Measurements from ENCODE around the gene RAI1. TPM values are rescaled to one million over a fixed set of nuclear protein-coding genes. Genes with fewer than 3 reads are reported as not detected.
A peak's percentile ranks its signal among the peaks of the same experiment; 100 is the strongest.

The RAI1 gene
- total and polyA plus RNA-seq, 2 experiments from 2014 or later, result 0.87 to 0.89 TPM

GRCh38 chr17:17701658-17702057, 20.4 kb downstream of the RAI1 start:
- no peak overlapping the region for H3K27ac Mint-ChIP-seq
- no peak overlapping the region for H2AFZ ChIP-seq
- no peak overlapping the region for H3K4me2 ChIP-seq
- no peaks in the 10 kb centered on the region; the same call in 1 of the 3 replicates for H3K9me3 Mint-ChIP-seq
- H3K4me3 Mint-ChIP-seq, result no peak overlapping the region; the same call in 2 of the 3 replicates
- no peaks in the 10 kb centered on the region for H3K36me3 ChIP-seq (ENCODE audit: insufficient read depth)
- peaks cover 48% of the 10 kb centered on the region for H3K4me1 ChIP-seq (ENCODE audit: insufficient read depth)
- peaks cover 60% of the 10 kb centered on the region for H3K4me1 Mint-ChIP-seq
- H3K79me2 ChIP-seq (replicated peaks; ENCODE audit: insufficient read depth), result no peaks in the 10 kb centered on the region
- no peaks in the 10 kb centered on the region; the same call in 2 of the 3 replicates for H3K36me3 Mint-ChIP-seq (ENCODE audit: low read depth)
- peaks cover 100% of the 10 kb centered on the region for H3K27me3 ChIP-seq (ENCODE audit: insufficient read depth)
- H3K27me3 Mint-ChIP-seq (ENCODE audit: insufficient read depth, low read depth, poor library complexity), result peaks cover 95% of the 10 kb centered on the region
- H3F3A ChIP-seq (replicated peaks; ENCODE audit: low read depth), result peaks cover 23% of the 10 kb centered on the region
- DNase-seq (ENCODE audit: low spot score) (no peak), ATAC-seq (no peak)
- peaks cover 27% of the 10 kb centered on the region for H4K20me1 ChIP-seq (replicated peaks; ENCODE audit: insufficient read depth)
- H3K27ac ChIP-seq (ENCODE audit: low read depth), result no peak overlapping the region
- no peaks in the 10 kb centered on the region for H3K9me2 ChIP-seq (ENCODE audit: insufficient read depth)
- TF ChIP-seq ZNF331 (CRISPR knock-in tag; IDR thresholded peaks at IDR 0.05; ENCODE audit: low read depth), result no peak
- TF ChIP-seq EZH2 (IDR thresholded peaks at IDR 0.05; ENCODE audit: low read depth, unreplicated experiment), result peak; percentile 44
- no peak overlapping the region for H3K4me3 ChIP-seq

GRCh38 chr17:17702449-17703139, 21.3 kb downstream of the RAI1 start:
- H3K27me3 Mint-ChIP-seq (ENCODE audit: insufficient read depth, low read depth, poor library complexity), result peaks cover 90% of the 10 kb centered on the region
- H3K27ac ChIP-seq (ENCODE audit: low read depth), result no peak overlapping the region
- H2AFZ ChIP-seq, result no peak overlapping the region
- H3K4me3 ChIP-seq, result no peak overlapping the region
- no peak overlapping the region for H3K4me2 ChIP-seq
- H3K9me3 Mint-ChIP-seq, result no peaks in the 10 kb centered on the region; the same call in 2 of the 3 replicates
- DNase-seq (ENCODE audit: low spot score), result no peak
- peaks cover 45% of the 10 kb centered on the region for H3K4me1 ChIP-seq (ENCODE audit: insufficient read depth)
- peaks cover 100% of the 10 kb centered on the region for H3K27me3 ChIP-seq (ENCODE audit: insufficient read depth)
- H3K36me3 Mint-ChIP-seq (ENCODE audit: low read depth), result no peaks in the 10 kb centered on the region; the same call in 2 of the 3 replicates
- H3K4me1 Mint-ChIP-seq, result peaks cover 53% of the 10 kb centered on the region
- peaks cover 23% of the 10 kb centered on the region for H3F3A ChIP-seq (replicated peaks; ENCODE audit: low read depth)
- H3K79me2 ChIP-seq (replicated peaks; ENCODE audit: insufficient read depth), result no peaks in the 10 kb centered on the region
- H3K9me2 ChIP-seq (ENCODE audit: insufficient read depth), result no peaks in the 10 kb centered on the region
- H3K27ac Mint-ChIP-seq, result no peak overlapping the region
- no peak overlapping the region for H3K4me3 Mint-ChIP-seq
- ATAC-seq, result no peak
- peaks cover 21% of the 10 kb centered on the region for H4K20me1 ChIP-seq (replicated peaks; ENCODE audit: insufficient read depth)
- H3K36me3 ChIP-seq (ENCODE audit: insufficient read depth), result no peaks in the 10 kb centered on the region
- TF ChIP-seq JUNB (IDR thresholded peaks at IDR 0.05; ENCODE audit: unreplicated experiment), result no peak
- no peak for TF ChIP-seq EZH2phosphoT487 (IDR thresholded peaks at IDR 0.05; ENCODE audit: unreplicated experiment)
- TF ChIP-seq EZH2 (IDR thresholded peaks at IDR 0.05; ENCODE audit: low read depth, unreplicated experiment), result no peak
- no peak for TF ChIP-seq STAT1 (IDR thresholded peaks at IDR 0.05; ENCODE audit: unreplicated experiment)
- no peak for TF ChIP-seq ZNF331 (CRISPR knock-in tag; IDR thresholded peaks at IDR 0.05; ENCODE audit: low read depth)
- TF ChIP-seq, protein P1, sequence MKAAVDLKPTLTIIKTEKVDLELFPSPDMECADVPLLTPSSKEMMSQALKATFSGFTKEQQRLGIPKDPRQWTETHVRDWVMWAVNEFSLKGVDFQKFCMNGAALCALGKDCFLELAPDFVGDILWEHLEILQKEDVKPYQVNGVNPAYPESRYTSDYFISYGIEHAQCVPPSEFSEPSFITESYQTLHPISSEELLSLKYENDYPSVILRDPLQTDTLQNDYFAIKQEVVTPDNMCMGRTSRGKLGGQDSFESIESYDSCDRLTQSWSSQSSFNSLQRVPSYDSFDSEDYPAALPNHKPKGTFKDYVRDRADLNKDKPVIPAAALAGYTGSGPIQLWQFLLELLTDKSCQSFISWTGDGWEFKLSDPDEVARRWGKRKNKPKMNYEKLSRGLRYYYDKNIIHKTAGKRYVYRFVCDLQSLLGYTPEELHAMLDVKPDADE (IDR thresholded peaks at IDR 0.05), result no peak
- TF ChIP-seq NANOG (IDR thresholded peaks at IDR 0.05; ENCODE audit: borderline replicate concordance), result no peak
- no peak for TF ChIP-seq POLR2AphosphoS5 (IDR thresholded peaks at IDR 0.05; ENCODE audit: low read depth)
- no peak for TF ChIP-seq ZNF114 (CRISPR knock-in tag; IDR thresholded peaks at IDR 0.05)
- TF ChIP-seq, protein P2, sequence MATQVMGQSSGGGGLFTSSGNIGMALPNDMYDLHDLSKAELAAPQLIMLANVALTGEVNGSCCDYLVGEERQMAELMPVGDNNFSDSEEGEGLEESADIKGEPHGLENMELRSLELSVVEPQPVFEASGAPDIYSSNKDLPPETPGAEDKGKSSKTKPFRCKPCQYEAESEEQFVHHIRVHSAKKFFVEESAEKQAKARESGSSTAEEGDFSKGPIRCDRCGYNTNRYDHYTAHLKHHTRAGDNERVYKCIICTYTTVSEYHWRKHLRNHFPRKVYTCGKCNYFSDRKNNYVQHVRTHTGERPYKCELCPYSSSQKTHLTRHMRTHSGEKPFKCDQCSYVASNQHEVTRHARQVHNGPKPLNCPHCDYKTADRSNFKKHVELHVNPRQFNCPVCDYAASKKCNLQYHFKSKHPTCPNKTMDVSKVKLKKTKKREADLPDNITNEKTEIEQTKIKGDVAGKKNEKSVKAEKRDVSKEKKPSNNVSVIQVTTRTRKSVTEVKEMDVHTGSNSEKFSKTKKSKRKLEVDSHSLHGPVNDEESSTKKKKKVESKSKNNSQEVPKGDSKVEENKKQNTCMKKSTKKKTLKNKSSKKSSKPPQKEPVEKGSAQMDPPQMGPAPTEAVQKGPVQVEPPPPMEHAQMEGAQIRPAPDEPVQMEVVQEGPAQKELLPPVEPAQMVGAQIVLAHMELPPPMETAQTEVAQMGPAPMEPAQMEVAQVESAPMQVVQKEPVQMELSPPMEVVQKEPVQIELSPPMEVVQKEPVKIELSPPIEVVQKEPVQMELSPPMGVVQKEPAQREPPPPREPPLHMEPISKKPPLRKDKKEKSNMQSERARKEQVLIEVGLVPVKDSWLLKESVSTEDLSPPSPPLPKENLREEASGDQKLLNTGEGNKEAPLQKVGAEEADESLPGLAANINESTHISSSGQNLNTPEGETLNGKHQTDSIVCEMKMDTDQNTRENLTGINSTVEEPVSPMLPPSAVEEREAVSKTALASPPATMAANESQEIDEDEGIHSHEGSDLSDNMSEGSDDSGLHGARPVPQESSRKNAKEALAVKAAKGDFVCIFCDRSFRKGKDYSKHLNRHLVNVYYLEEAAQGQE (IDR thresholded peaks at IDR 0.05; ENCODE audit: unreplicated experiment), result no peak
- no peak for TF ChIP-seq CREB1 (CRISPR knock-in tag; IDR thresholded peaks at IDR 0.05; ENCODE audit: low read depth)

All from GM23338 (cell line).